K562 (cell line): ENCODE results near the gene PHTF2. TPM values are rescaled to one million over a fixed set of nuclear protein-coding genes. Genes with fewer than 3 reads are reported as not detected.

Experiments
- E4F1 ChIP-seq: fragments of 250-450 bp; sonication (Bioruptor Pico); IDR thresholded peaks from 2 replicates; pipeline ENCODE4 v1.5.0; 2021; ENCODE audit warnings: mild to moderate bottlenecking, borderline replicate concordance
- MECOM ChIP-seq: fragments of 250-450 bp; sonication (Bioruptor Pico); IDR thresholded peaks from 2 replicates; pipeline ENCODE4 v1.8.0; 2022; ENCODE audit warnings: inconsistent platforms
- MNT ChIP-seq, 2 experiments: fragments of 450-650 bp; conservative IDR thresholded peaks; 2 replicates each; pipeline ENCODE4 v1.6.1; 2017; ENCODE audit warnings: mild to moderate bottlenecking in 2 of 2, moderate library complexity in 2 of 2
- TAF9B ChIP-seq: fragments of 450-650 bp; IDR thresholded peaks from 2 replicates; pipeline ENCODE4 v1.6.1; 2018; ENCODE audit warnings: mild to moderate bottlenecking; ENCODE audit not compliant: partially characterized antibody
- polyA plus RNA-seq, 8 experiments: library from polyadenylated mRNA; depleted of rRNA in 4 of 8; stranded (reverse) in 5 of 8; unstranded in 3 of 8; fragments of >200 nt; fragmentation: Nextera tagmentation in 2 of 8; fragmentation: Illumina TruSeq in 1 of 8; extraction: Ambion mirVana in 2 of 8; extraction: Trizol in 1 of 8; gene quantifications; 2 replicates each; pipeline versions ENCODE4 v1.2.1 to v1.2.3, GENCODE V29; 2011 to 2014; ENCODE audit warnings: inconsistent platforms in 1 of 8, missing spikeins in 1 of 8
- total RNA-seq, 7 experiments: library from RNA; depleted of rRNA in 6 of 7; stranded (reverse); fragments of >200 nt in 6 of 7; fragmentation: Illumina TruSeq in 2 of 7; extraction: Trizol in 2 of 7; gene quantifications; 2 replicates each; pipeline versions ENCODE4 v1.2.1 to v1.2.3, GENCODE V29; 2011 to 2021; ENCODE audit warnings: low replicate concordance in 1 of 7
- TF ChIP-seq, protein P1 (sequence below): fragments of 450-650 bp; IDR thresholded peaks from 2 replicates; pipeline ENCODE4 v1.7.1; 2018; ENCODE audit warnings: mild to moderate bottlenecking, low read depth; ENCODE audit not compliant: partially characterized antibody

The PHTF2 gene
- total and polyA plus RNA-seq, 9 of the 15 experiments (the other 6 are each of a cell fraction or from before 2014, with no cell fraction given) = 17.9 to 43.6 (median 25.4) TPM

GRCh38 chr7:77931841-77932240, 133.3 kb downstream of the PHTF2 start (continued):
- TF ChIP-seq E4F1 = no peak
- no peak for TF ChIP-seq MNT (conservative IDR thresholded peaks at IDR 0.05)
- no peak for TF ChIP-seq MECOM
- TF ChIP-seq, protein P1, sequence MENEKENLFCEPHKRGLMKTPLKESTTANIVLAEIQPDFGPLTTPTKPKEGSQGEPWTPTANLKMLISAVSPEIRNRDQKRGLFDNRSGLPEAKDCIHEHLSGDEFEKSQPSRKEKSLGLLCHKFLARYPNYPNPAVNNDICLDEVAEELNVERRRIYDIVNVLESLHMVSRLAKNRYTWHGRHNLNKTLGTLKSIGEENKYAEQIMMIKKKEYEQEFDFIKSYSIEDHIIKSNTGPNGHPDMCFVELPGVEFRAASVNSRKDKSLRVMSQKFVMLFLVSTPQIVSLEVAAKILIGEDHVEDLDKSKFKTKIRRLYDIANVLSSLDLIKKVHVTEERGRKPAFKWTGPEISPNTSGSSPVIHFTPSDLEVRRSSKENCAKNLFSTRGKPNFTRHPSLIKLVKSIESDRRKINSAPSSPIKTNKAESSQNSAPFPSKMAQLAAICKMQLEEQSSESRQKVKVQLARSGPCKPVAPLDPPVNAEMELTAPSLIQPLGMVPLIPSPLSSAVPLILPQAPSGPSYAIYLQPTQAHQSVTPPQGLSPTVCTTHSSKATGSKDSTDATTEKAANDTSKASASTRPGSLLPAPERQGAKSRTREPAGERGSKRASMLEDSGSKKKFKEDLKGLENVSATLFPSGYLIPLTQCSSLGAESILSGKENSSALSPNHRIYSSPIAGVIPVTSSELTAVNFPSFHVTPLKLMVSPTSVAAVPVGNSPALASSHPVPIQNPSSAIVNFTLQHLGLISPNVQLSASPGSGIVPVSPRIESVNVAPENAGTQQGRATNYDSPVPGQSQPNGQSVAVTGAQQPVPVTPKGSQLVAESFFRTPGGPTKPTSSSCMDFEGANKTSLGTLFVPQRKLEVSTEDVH = no peak
- no peak for TF ChIP-seq TAF9B
